Mesendoderm (in vitro differentiated cells): ENCODE results near the gene RNASE9.
"Not testable (repeated sequence)": the region's sequence is repeated elsewhere in the genome, so short reads cannot be mapped to it uniquely, and the experiment has no call there.

Experiments used
- DNase-seq: peaks from one replicate; pipeline ENCODE4 v3.0.0; 2013
- H2AK5ac ChIP-seq: 2 replicates; pipeline ENCODE4 v1.6.1; 2013; ENCODE audit warnings: low read length, inconsistent platforms
- H2BK120ac ChIP-seq: 2 replicates; pipeline ENCODE4 v1.6.1; 2013; ENCODE audit warnings: low read depth, mild to moderate bottlenecking, low read length, moderate library complexity, mixed read lengths
- H2BK15ac ChIP-seq: replicated peaks from 2 replicates; pipeline ENCODE4 v1.6.1; 2013; ENCODE audit warnings: low read depth, mild to moderate bottlenecking, moderate library complexity
- H2BK5ac ChIP-seq: 2 replicates; pipeline ENCODE4 v1.6.1; 2013; ENCODE audit warnings: low read length, inconsistent platforms
- H3K18ac ChIP-seq: 2 replicates; pipeline ENCODE4 v1.6.1; 2013; ENCODE audit warnings: mild to moderate bottlenecking, low read length, mixed read lengths
- H3K23ac ChIP-seq: one replicate; pipeline ENCODE4 v1.6.1; 2013; ENCODE audit warnings: low read length
- H3K27ac ChIP-seq: 2 replicates; pipeline ENCODE4 v1.5.1; 2013; ENCODE audit warnings: low read depth, mild to moderate bottlenecking, inconsistent platforms, low read length, moderate library complexity
- H3K27me3 ChIP-seq: 2 replicates; pipeline ENCODE4 v1.6.1; 2013; ENCODE audit warnings: low read length, control low read depth, mild to moderate bottlenecking, inconsistent platforms; ENCODE audit not compliant: insufficient read depth, poor library complexity
- H3K36me3 ChIP-seq: 2 replicates; pipeline ENCODE4 v1.6.1; 2013; ENCODE audit warnings: low read length, inconsistent platforms; ENCODE audit not compliant: control insufficient read depth, insufficient read depth
- H3K4ac ChIP-seq: one replicate; pipeline ENCODE4 v1.6.1; 2013; ENCODE audit warnings: low read depth, mild to moderate bottlenecking, low read length, moderate library complexity
- H3K4me1 ChIP-seq: 2 replicates; pipeline ENCODE4 v1.6.1; 2013; ENCODE audit warnings: low read depth, low read length, inconsistent platforms; ENCODE audit not compliant: control insufficient read depth
- H3K4me2 ChIP-seq: 2 replicates; pipeline ENCODE4 v1.6.1; 2013; ENCODE audit warnings: low read length
- H3K4me3 ChIP-seq: 2 replicates; pipeline ENCODE4 v1.5.1; 2013; ENCODE audit warnings: mild to moderate bottlenecking, low read length
- H3K56ac ChIP-seq: one replicate; pipeline ENCODE4 v1.6.1; 2013; ENCODE audit warnings: low read length
- H3K79me1 ChIP-seq: 2 replicates; pipeline ENCODE4 v1.6.1; 2013; ENCODE audit warnings: low read length, inconsistent platforms
- H3K79me2 ChIP-seq: 2 replicates; pipeline ENCODE4 v1.6.1; 2013; ENCODE audit warnings: mild to moderate bottlenecking, low read length; ENCODE audit not compliant: control insufficient read depth, insufficient read depth
- H3K9ac ChIP-seq: 2 replicates; pipeline ENCODE4 v1.6.1; 2013; ENCODE audit warnings: low read length, inconsistent platforms
- H4K5ac ChIP-seq: one replicate; pipeline ENCODE4 v1.6.1; 2013; ENCODE audit warnings: low read length
- H4K8ac ChIP-seq: one replicate; pipeline ENCODE4 v1.6.1; 2013; ENCODE audit warnings: low read depth, mild to moderate bottlenecking, control low read depth, low read length, moderate library complexity
- WGBS: extraction: QIAGEN DNeasy Blood & Tissue Kit; methylation state at CpG from one replicate; pipeline ENCODE4 v1.1.7; 2013; ENCODE audit warnings: low lambda C conversion rate, missing lambda C conversion rate; ENCODE audit not compliant: insufficient coverage; ENCODE audit errors: extremely low coverage; 5-methylcytosine and 5-hydroxymethylcytosine counted together

Gene RNASE9

GRCh38 chr14:20583142-20583541, 22.3 kb upstream of the RNASE9 start:
- DNase-seq, result peak; percentile 63

DNA sequence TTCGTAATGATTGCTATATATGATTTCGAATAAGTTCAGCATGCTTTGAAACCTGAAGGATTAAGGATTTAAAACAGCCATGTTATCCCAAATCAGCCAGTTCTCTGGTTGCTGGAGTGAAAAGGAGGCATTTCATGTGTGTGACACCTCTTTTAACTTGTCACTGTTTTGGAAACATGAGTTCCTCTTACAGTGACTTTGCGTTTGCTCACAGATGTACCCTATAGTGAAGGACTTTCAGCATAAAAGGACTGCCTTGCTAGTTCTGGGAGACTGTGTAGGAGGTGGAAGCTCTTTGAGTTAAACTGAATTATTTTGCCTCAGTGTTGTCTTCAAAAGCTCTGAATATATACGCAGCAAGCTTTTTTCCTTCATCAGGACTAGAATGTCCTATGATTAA, 19.4 kb upstream of the RNASE9 start:
- no peak overlapping the region for H3K23ac ChIP-seq
- H2BK120ac ChIP-seq, result no peak overlapping the region
- no peak overlapping the region for H3K56ac ChIP-seq
- H4K5ac ChIP-seq, result no peak overlapping the region
- H2BK5ac ChIP-seq, result no peak overlapping the region
- H3K9ac ChIP-seq, result no peak overlapping the region
- no peak overlapping the region for H4K8ac ChIP-seq
- no peaks in the 10 kb centered on the region for H3K36me3 ChIP-seq
- H3K4me2 ChIP-seq, result no peak overlapping the region
- peak overlapping the region; percentile 64 for H2BK15ac ChIP-seq
- no peak overlapping the region for H3K4me3 ChIP-seq
- H2AK5ac ChIP-seq, result no peak overlapping the region
- H3K79me2 ChIP-seq, result no peaks in the 10 kb centered on the region
- H3K18ac ChIP-seq, result no peak overlapping the region
- H3K79me1 ChIP-seq, result no peaks in the 10 kb centered on the region
- H3K27me3 ChIP-seq, result no peaks in the 10 kb centered on the region
- H3K4ac ChIP-seq, result no peak overlapping the region
- no peak overlapping the region for H3K27ac ChIP-seq
- peaks cover 5% of the 10 kb centered on the region for H3K4me1 ChIP-seq
- WGBS, result no CpG with 5 or more reads among the region's 4 CpGs
- no peak for DNase-seq

More at GRCh38 chr14:20583142-20583541, 22.3 kb upstream of the RNASE9 start:
- Histone ChIP-seq H3K56ac (no peak overlapping the region), H3K27me3 (no peaks in the 10 kb centered on the region), H3K27ac (peak overlapping the region; percentile 46), H3K18ac (no peak overlapping the region), H2AK5ac (no peak overlapping the region), H3K4me1 (peaks cover 5% of the 10 kb centered on the region), H2BK120ac (no peak overlapping the region), H3K23ac (no peak overlapping the region), H3K4me2 (no peak overlapping the region), H4K5ac (no peak overlapping the region), H3K4me3 (no peak overlapping the region), H3K4ac (no peak overlapping the region), H3K79me1 (no peaks in the 10 kb centered on the region), H3K79me2 (no peaks in the 10 kb centered on the region), H3K9ac (no peak overlapping the region), H4K8ac (no peak overlapping the region), H2BK5ac (no peak overlapping the region), H3K36me3 (no peaks in the 10 kb centered on the region), H2BK15ac (no peak overlapping the region)

GRCh38 chr14:20578784-20579502, 18.1 kb upstream of the RNASE9 start:
- Histone ChIP-seq H3K4me1 (peaks cover 4% of the 10 kb centered on the region), H3K56ac (peak overlapping the region; percentile 3), H3K9ac (no peak overlapping the region), H3K27ac (no peak overlapping the region), H3K4ac (no peak overlapping the region), H3K79me1 (no peaks in the 10 kb centered on the region), H3K79me2 (no peaks in the 10 kb centered on the region), H2AK5ac (no peak overlapping the region), H2BK15ac (no peak overlapping the region), H3K23ac (no peak overlapping the region), H4K5ac (no peak overlapping the region), H2BK5ac (no peak overlapping the region), H3K4me2 (no peak overlapping the region), H4K8ac (no peak overlapping the region), H3K36me3 (no peaks in the 10 kb centered on the region), H3K18ac (peak overlapping the region; percentile 39), H2BK120ac (no peak overlapping the region), H3K27me3 (no peaks in the 10 kb centered on the region), H3K4me3 (no peak overlapping the region)
- no CpG with 5 or more reads among the region's 14 CpGs for WGBS
- DNase-seq, result no peak

DNA sequence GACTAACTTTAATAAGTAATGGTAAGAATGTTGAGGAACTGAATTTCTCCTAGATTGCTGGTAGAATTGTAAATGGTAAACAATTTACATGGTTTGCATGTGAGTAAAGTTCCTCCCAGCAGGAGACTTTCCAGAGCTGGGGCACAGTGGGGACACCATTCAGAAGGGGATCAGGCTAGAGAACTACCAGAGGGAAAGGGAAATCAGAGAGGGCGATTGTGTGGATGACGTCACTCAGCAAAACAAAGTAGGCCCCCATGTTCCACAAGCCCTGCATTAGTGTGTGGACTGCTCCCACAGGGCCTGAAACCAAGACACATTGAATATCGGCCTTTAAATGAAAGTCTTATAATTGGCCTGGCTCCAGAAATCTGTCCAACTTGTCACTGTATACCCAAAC, 17.5 kb upstream of the RNASE9 start:
- Histone ChIP-seq H3K4me1 (peaks cover 3% of the 10 kb centered on the region), H3K36me3 (no peaks in the 10 kb centered on the region), H3K56ac (no peak overlapping the region), H2BK15ac (no peak overlapping the region), H2BK120ac (no peak overlapping the region), H3K27ac (no peak overlapping the region), H3K23ac (no peak overlapping the region), H3K27me3 (no peaks in the 10 kb centered on the region), H3K4ac (no peak overlapping the region), H2AK5ac (no peak overlapping the region), H4K8ac (no peak overlapping the region), H3K79me1 (no peaks in the 10 kb centered on the region), H3K18ac (no peak overlapping the region), H3K79me2 (no peaks in the 10 kb centered on the region), H4K5ac (no peak overlapping the region), H3K4me2 (no peak overlapping the region), H2BK5ac (no peak overlapping the region), H3K9ac (no peak overlapping the region), H3K4me3 (no peak overlapping the region)
- peak; percentile 67 for DNase-seq
- WGBS, result no CpG with 5 or more reads among the region's 3 CpGs

DNA sequence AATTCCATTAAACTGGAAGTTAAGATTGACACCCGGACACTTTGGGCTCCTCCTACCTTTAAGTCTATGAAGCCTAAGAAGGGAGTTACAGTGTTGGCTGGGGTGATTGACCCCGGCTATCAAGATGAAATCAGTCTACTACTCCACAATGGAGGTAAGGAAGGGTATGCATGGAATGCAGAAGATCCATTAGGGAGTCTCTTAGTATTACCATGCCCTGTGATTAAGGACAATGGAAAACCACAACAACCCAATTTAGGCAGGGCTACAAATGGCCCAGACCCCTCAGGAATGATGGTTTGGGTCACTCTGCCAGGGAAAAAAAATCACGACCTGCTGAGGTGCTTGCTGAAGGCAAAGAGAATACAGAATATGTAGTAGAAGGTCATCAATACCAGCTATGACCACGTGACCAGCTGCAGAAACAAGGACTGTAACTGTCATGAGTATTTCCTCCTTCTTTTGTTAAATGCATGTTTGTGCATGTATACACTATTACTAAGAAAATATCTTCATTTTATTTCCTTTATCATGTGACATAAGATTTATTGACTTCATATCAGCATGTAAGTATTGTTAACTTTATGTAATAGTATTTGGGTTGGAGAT, 11.6 kb upstream of the RNASE9 start:
- H2BK5ac ChIP-seq, H3K27ac ChIP-seq, H3K79me2 ChIP-seq, H3K18ac ChIP-seq, H4K8ac ChIP-seq, H2BK15ac ChIP-seq, H4K5ac ChIP-seq, H3K4me1 ChIP-seq, H3K4me2 ChIP-seq, H3K4ac ChIP-seq, H2BK120ac ChIP-seq, H3K79me1 ChIP-seq, H3K9ac ChIP-seq, H3K27me3 ChIP-seq, H2AK5ac ChIP-seq, H3K23ac ChIP-seq, H3K4me3 ChIP-seq, H3K36me3 ChIP-seq, H3K56ac ChIP-seq: not testable (repeated sequence)
- DNase-seq, result peak; percentile 89
- no CpG with 5 or more reads among the region's 4 CpGs for WGBS

- not testable (repeated sequence) for H3K27me3 ChIP-seq, H2BK15ac ChIP-seq, H4K8ac ChIP-seq, H3K4me3 ChIP-seq, H3K36me3 ChIP-seq, H2BK5ac ChIP-seq, H3K4me2 ChIP-seq, H3K56ac ChIP-seq, H3K4ac ChIP-seq, H3K9ac ChIP-seq, H4K5ac ChIP-seq, H2AK5ac ChIP-seq, H3K23ac ChIP-seq, H2BK120ac ChIP-seq, H3K79me1 ChIP-seq, DNase-seq, H3K4me1 ChIP-seq, H3K18ac ChIP-seq, H3K27ac ChIP-seq, H3K79me2 ChIP-seq
- no CpG with 5 or more reads among the region's 1 CpG for WGBS
These were observed 9.9 kb upstream of the RNASE9 start for GRCh38 chr14:20570720-20571119.
